ENCODE results near the gene FAM151B.

DNA sequence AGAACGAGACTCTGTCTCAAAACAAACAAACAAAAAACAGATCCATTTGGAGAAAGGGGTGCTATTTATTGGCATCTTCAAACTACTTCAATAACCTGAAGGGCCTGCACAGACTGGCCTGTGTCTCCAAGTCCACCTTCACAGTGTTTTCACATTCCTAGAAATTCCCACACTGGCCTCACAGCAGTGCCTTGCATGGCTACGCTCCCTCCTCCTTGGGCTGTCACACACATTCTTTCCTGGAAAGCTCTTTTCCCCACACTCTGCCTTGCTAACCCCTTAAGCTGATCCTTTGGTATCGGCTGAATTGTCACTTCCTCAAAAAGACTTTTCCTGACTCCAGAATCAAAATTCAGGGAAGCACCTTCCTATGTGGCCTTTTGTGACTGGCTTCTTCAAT lies 19.8 kb downstream of the FAM151B start:
- TF ChIP-seq CTCF (IDR thresholded peaks at IDR 0.05) (no peak), ZFX (IDR thresholded peaks at IDR 0.05; ENCODE audit: borderline replicate concordance) (no peak)

All from 22Rv1 (cell line).